Measurements from ENCODE around the gene OR1L6.

OR1L6 gene

GRCh38 chr9:122779181-122779580 lies 37.1 kb downstream of the OR1L6 start:
- H3K4me3 ChIP-seq (ENCODE audit: low read length) = no peak overlapping the region
- no peaks in the 10 kb centered on the region for H3K9me2 ChIP-seq (replicated peaks; ENCODE audit: control insufficient read depth, low read length)
- peaks cover 3% of the 10 kb centered on the region; the same call in 1 of the 2 replicates for H3K27me3 ChIP-seq (ENCODE audit: control insufficient read depth, low read length)
- H3K79me2 ChIP-seq (ENCODE audit: control insufficient read depth, low read length) = no peaks in the 10 kb centered on the region
- H3K27ac ChIP-seq (ENCODE audit: low read depth, low read length) = no peak overlapping the region
- no peaks in the 10 kb centered on the region for H3F3A ChIP-seq (ENCODE audit: control insufficient read depth, insufficient read depth)
- TF ChIP-seq CTCF (IDR thresholded peaks at IDR 0.05; ENCODE audit: low read depth, low read length, poor library complexity, severe bottlenecking) = no peak
- no peak for TF ChIP-seq EZH2phosphoT487 (IDR thresholded peaks at IDR 0.05; ENCODE audit: borderline replicate concordance, low read length)
- H4K20me1 ChIP-seq (ENCODE audit: control insufficient read depth, insufficient read depth, low read depth, low read length) = no peaks in the 10 kb centered on the region
- no peaks in the 10 kb centered on the region for H3K4me1 ChIP-seq (ENCODE audit: control insufficient read depth, low read length)
- no peak overlapping the region for H3K4me2 ChIP-seq (ENCODE audit: low read length)
- H3K9me3 ChIP-seq (ENCODE audit: control insufficient read depth, insufficient read depth, low read length) = no peaks in the 10 kb centered on the region
- H3K36me3 ChIP-seq (ENCODE audit: control insufficient read depth, low read length) = no peaks in the 10 kb centered on the region

GRCh38 chr9:122780026-122780425 lies 37.9 kb downstream of the OR1L6 start:
- no peak overlapping the region for H3K4me3 ChIP-seq (ENCODE audit: low read length)
- H3K4me2 ChIP-seq (ENCODE audit: low read length) = no peak overlapping the region
- H3K9me2 ChIP-seq (replicated peaks; ENCODE audit: control insufficient read depth, low read length) = no peaks in the 10 kb centered on the region
- no peaks in the 10 kb centered on the region for H3K79me2 ChIP-seq (ENCODE audit: control insufficient read depth, low read length)
- no peaks in the 10 kb centered on the region for H3K4me1 ChIP-seq (ENCODE audit: control insufficient read depth, low read length)
- no peaks in the 10 kb centered on the region for H3K9me3 ChIP-seq (ENCODE audit: control insufficient read depth, insufficient read depth, low read length)
- H3K27ac ChIP-seq (ENCODE audit: low read depth, low read length) = no peak overlapping the region
- no peaks in the 10 kb centered on the region for H3F3A ChIP-seq (ENCODE audit: control insufficient read depth, insufficient read depth)
- no peaks in the 10 kb centered on the region for H4K20me1 ChIP-seq (ENCODE audit: control insufficient read depth, insufficient read depth, low read depth, low read length)
- TF ChIP-seq CTCF (IDR thresholded peaks at IDR 0.05; ENCODE audit: low read depth, low read length, poor library complexity, severe bottlenecking) = no peak
- no peak for TF ChIP-seq EZH2phosphoT487 (IDR thresholded peaks at IDR 0.05; ENCODE audit: borderline replicate concordance, low read length)
- peaks cover 3% of the 10 kb centered on the region; the same call in 1 of the 2 replicates for H3K27me3 ChIP-seq (ENCODE audit: control insufficient read depth, low read length)
- H3K36me3 ChIP-seq (ENCODE audit: control insufficient read depth, low read length) = no peaks in the 10 kb centered on the region

DNA sequence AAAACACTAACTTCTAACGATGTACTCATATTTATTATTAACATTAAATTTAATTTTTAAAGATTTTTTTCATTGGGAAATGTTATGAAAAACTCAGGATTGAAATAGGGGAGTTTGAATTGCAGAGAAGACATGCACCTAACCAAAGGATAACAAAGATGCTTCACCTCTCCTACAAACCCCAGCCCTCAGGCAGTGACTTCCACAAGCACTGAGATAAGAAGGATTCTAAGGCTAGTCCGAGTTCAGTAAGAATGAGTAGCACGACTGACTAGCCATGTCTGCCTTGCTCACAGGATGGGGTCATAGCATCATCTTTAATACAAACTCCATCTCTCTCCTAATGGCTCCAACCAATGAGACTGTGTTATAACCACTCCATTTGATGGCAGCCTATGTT lies 39.6 kb downstream of the OR1L6 start:
- no peaks in the 10 kb centered on the region for H3K9me3 ChIP-seq (ENCODE audit: control insufficient read depth, insufficient read depth, low read length)
- H3K79me2 ChIP-seq (ENCODE audit: control insufficient read depth, low read length) = no peaks in the 10 kb centered on the region
- no peaks in the 10 kb centered on the region for H3K9me2 ChIP-seq (replicated peaks; ENCODE audit: control insufficient read depth, low read length)
- no peak overlapping the region for H3K27ac ChIP-seq (ENCODE audit: low read depth, low read length)
- H3K4me1 ChIP-seq (ENCODE audit: control insufficient read depth, low read length) = no peaks in the 10 kb centered on the region
- H3K4me2 ChIP-seq (ENCODE audit: low read length) = no peak overlapping the region
- H4K20me1 ChIP-seq (ENCODE audit: control insufficient read depth, insufficient read depth, low read depth, low read length) = no peaks in the 10 kb centered on the region
- H3K36me3 ChIP-seq (ENCODE audit: control insufficient read depth, low read length) = no peaks in the 10 kb centered on the region
- TF ChIP-seq EZH2phosphoT487 (IDR thresholded peaks at IDR 0.05; ENCODE audit: borderline replicate concordance, low read length) (no peak), CTCF (IDR thresholded peaks at IDR 0.05; ENCODE audit: low read depth, low read length, poor library complexity, severe bottlenecking) (no peak)
- no peaks in the 10 kb centered on the region for H3F3A ChIP-seq (ENCODE audit: control insufficient read depth, insufficient read depth)
- H3K27me3 ChIP-seq (ENCODE audit: control insufficient read depth, low read length) = peaks cover 3% of the 10 kb centered on the region; the same call in 1 of the 2 replicates
- no peak overlapping the region for H3K4me3 ChIP-seq (ENCODE audit: low read length)

All from DOHH2 (cell line).